HFF-Myc (cell line): ENCODE data around the gene SMG6.

Source experiments
- DNase-seq: peaks from one replicate; pipeline ENCODE4 v3.0.0-alpha.2; 2011; ENCODE audit warnings: low read depth; ENCODE audit errors: extremely low read depth
- H3K4me3 ChIP-seq: replicated peaks from 2 replicates; pipeline ENCODE4 v1.5.1; 2011; ENCODE audit warnings: low read depth, mild to moderate bottlenecking, control low read depth, low read length
- TF ChIP-seq, protein P1 (sequence below): IDR thresholded peaks from 2 replicates; pipeline ENCODE4 v1.5.1; 2012; ENCODE audit warnings: mild to moderate bottlenecking, low read depth, low read length, control low read depth; ENCODE audit errors: missing control alignments

The SMG6 gene

DNA sequence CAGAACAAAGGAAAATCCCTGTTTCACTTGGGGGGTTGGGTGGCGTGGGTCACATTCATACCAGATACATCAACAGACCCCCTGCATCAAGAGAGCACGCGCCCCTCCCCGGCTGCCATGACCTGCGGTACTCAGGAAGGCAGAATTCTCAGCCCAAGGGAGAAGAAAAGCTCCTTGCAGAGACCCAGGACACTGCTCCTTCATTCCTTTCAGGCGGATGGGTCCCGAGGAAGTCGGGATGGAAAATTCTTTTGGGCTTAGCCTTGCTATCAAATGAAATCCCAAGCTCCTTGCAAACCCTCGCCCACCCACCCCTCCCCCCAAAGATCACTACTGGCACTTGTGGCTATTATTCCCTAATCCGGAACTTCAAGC is 208.1 kb downstream of the SMG6 start:
- no peak overlapping the region for H3K4me3 ChIP-seq
- TF ChIP-seq, protein P1, sequence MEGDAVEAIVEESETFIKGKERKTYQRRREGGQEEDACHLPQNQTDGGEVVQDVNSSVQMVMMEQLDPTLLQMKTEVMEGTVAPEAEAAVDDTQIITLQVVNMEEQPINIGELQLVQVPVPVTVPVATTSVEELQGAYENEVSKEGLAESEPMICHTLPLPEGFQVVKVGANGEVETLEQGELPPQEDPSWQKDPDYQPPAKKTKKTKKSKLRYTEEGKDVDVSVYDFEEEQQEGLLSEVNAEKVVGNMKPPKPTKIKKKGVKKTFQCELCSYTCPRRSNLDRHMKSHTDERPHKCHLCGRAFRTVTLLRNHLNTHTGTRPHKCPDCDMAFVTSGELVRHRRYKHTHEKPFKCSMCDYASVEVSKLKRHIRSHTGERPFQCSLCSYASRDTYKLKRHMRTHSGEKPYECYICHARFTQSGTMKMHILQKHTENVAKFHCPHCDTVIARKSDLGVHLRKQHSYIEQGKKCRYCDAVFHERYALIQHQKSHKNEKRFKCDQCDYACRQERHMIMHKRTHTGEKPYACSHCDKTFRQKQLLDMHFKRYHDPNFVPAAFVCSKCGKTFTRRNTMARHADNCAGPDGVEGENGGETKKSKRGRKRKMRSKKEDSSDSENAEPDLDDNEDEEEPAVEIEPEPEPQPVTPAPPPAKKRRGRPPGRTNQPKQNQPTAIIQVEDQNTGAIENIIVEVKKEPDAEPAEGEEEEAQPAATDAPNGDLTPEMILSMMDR = no peak
- no peak for DNase-seq

DNA sequence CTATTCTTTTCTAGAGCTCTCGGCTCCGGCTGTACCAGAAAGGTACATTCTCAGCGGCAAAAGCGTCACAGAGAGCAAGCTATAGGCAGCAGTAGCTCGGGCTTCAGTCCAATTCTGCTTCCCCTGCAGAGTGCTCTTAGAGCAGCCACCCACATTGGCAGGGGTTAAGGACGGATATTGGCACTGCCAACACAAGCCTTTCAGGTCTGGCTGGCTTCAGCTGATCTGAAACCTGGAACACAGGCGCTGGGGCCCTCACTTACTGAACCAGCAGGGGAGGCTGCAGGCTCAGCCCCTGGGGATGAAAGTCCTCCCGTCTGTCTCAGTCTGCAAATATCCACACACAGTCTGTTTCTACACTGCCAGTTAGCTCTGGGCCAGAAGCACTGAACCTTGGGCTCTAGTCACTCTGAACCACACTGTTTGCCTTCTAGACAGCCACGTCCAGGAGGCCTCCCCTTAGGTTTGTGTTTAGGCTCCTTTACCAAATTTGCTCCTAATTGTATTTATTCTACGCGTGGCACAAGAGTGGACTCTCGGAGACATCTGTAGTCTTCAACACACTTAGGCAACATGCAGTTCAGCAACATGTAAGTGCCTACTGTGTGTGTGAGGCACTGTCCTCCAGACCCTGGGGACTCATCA is 208.6 kb downstream of the SMG6 start:
- H3K4me3 ChIP-seq = no peak overlapping the region
- TF ChIP-seq, protein P1 = peak; percentile 57
- no peak for DNase-seq

DNA sequence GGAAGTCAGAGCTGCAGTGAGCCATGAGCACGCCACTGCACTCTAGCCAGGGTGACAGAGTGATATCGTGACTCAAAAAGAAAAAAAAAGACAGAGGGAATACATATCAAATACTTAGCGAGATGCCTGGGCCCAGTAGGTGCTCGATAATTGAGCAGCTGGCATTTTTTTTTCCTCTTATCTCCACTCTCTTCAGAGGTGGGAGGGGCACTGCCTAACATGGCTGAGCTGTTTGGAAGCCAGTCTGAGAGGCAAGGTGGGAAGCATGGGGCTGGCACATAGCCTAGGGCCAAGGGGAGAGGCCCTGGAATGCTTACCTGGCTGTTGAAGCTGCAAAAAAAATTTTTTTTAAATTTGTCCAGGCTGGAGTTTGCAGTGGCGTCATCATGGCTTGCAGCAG is 210.2 kb downstream of the SMG6 start:
- DNase-seq = no peak
- no peak overlapping the region for H3K4me3 ChIP-seq
- TF ChIP-seq, protein P1 = no peak

DNA sequence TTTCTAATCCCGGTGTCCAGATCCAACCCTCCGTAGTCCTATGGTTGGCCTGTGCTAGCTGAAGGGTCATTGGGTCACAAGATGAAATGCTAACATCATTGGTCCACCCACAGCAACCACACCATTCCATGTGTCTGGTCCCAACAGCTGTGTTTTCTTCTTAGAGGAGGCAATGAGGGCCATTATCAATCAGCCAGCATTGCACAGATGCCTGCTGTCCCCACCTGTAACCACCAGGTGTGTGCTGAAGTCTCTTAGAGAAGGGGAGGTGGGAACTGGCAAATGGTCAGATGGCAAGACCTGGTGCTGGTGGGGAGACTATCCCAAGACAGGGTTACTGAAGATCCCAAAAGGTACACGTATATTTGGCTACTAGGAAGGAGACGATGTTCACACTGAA is 211.3 kb downstream of the SMG6 start:
- H3K4me3 ChIP-seq = no peak overlapping the region
- TF ChIP-seq, protein P1 = no peak
- DNase-seq = no peak

DNA sequence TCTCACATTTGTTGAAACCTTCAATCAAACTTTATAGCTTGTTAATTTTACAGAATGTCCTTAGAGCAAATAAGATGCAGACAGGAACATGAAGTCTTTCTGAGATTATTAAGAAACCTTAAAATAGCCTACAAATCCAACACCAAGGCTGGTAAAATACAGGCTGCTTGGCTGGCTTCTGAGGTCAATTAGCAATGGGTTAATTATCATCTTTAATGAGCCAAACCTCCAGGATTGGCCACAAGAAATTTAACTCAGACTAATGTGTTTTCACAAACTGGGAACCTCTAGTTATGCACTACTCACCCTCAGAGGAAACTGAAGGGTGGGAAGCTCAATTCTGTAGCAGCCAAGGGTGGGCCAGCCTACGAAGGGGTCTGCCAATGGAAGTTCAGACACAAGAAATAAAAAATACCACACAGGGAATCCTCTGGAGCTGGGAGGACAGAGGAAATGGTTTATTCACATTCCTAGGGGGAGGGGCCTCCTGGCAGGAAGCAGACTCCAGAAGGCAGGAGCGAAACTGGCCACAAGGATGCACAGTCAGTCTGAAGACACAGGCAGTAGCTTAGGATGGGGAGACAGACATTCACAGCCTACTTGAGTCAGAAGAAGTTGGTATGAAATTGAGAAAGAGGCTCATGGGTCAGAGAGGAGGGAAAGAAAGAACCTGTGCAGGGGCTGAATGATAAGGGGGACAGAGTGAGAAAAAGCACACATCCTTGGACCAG is 212.6 kb downstream of the SMG6 start:
- DNase-seq = peak; percentile 91
- TF ChIP-seq, protein P1 = peak; percentile 33
- no peak overlapping the region for H3K4me3 ChIP-seq

DNA sequence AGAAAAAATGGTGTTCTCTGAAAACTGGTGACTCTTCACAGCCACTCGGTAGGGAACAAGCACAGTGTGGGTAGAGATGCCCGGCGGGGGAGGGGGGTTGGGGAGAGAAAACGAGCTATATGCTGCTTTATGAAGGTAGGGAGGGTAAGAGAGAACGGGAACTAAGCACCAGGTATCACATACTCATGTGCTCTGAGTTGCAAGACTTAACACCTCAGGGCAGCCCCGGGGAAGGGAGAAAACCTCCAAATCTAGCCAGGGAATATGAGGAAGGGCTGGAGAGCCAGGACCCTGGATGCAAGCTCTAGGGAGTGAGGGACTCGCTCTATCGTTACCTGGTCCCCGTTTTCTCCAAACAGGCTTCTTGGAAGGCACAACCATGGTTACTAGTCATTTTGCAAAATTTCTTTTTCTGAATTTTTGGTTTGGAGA is 213.4 kb downstream of the SMG6 start:
- no peak overlapping the region for H3K4me3 ChIP-seq
- DNase-seq = no peak
- TF ChIP-seq, protein P1 = no peak

DNA sequence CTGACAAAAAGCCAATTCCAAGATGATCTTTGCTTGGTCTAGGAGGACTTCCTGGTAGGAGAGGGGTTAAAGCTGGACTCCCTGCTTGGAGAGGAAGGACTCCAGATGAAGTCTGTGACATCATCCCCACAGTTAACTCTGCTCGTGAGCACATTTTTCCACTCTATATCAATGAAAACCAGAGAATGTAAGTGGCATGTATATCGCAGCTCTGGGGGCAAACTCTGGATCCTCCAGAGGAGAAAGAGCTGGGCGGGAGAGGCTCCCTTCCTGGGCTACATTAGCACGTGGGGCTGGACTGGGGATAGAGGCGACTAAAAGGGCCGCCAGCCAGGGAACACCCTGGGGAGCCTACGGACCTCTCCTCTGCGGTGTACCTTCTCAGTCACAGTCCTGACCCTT is 214.6 kb downstream of the SMG6 start:
- peak overlapping the region; percentile 20 for H3K4me3 ChIP-seq
- DNase-seq = no peak
- TF ChIP-seq, protein P1 = no peak
